CD8-positive, alpha-beta memory T cell (primary cell): ENCODE results near the gene SCGB2B2. TPM values are rescaled to one million over a fixed set of nuclear protein-coding genes. Genes with fewer than 3 reads are reported as not detected.
"Not testable (repeated sequence)": the region's sequence is repeated elsewhere in the genome, so short reads cannot be mapped to it uniquely, and the experiment has no call there.

Experiments
- CTCF ChIA-PET: fragments of 350-600 bp; sonication (Branson Sonifier 250); formaldehyde crosslinking; loops from one replicate; lab custom pipeline; 2021; ENCODE audit warnings: antibody characterized with exemption; lab: Charles Lee
- POLR2A ChIA-PET: fragments of 350-600 bp; sonication (Branson Sonifier 250); formaldehyde crosslinking; loops from one replicate; lab custom pipeline; 2021; ENCODE audit warnings: antibody characterized with exemption; lab: Charles Lee
- DNase-seq, 5 donors: peaks; one replicate each; pipeline versions ENCODE4 v3.0.0 to v3.0.0-alpha.2; 2020 to 2022; ENCODE audit warnings: mixed read lengths in 1 of 5
- H3K27ac ChIP-seq: one replicate; pipeline ENCODE4 v1.7.0; 2013; ENCODE audit warnings: low read depth, mild to moderate bottlenecking, low read length, moderate library complexity
- H3K27me3 ChIP-seq: 2 replicates; pipeline ENCODE4 v1.7.0; 2013; ENCODE audit warnings: low read length, mild to moderate bottlenecking; ENCODE audit not compliant: insufficient read depth, poor library complexity, severe bottlenecking
- H3K36me3 ChIP-seq: 2 replicates; pipeline ENCODE4 v1.7.0; 2013; ENCODE audit warnings: mild to moderate bottlenecking, low read length, moderate library complexity; ENCODE audit not compliant: insufficient read depth
- H3K4me1 ChIP-seq: 2 replicates; pipeline ENCODE4 v1.7.0; 2013; ENCODE audit warnings: mild to moderate bottlenecking, low read length, moderate library complexity; ENCODE audit not compliant: insufficient read depth
- H3K4me3 ChIP-seq: 2 replicates; pipeline ENCODE4 v1.7.0; 2013; ENCODE audit warnings: mild to moderate bottlenecking, low read length
- H3K9me3 ChIP-seq: 2 replicates; pipeline ENCODE4 v1.7.0; 2013; ENCODE audit warnings: mild to moderate bottlenecking, low read length
- H3K27ac Mint-ChIP-seq, 8 donors: one replicate each; pipeline ENCODE4 v1.8.0; 2020 to 2021; ENCODE audit warnings: mixed read lengths in 8 of 8, mild to moderate bottlenecking in 6 of 8, inconsistent platforms in 3 of 8, moderate library complexity in 3 of 8
- H3K27me3 Mint-ChIP-seq, 2 donors: one replicate each; pipeline ENCODE4 v1.8.0; 2020 to 2021; ENCODE audit warnings: mixed read lengths in 2 of 2, mild to moderate bottlenecking in 1 of 2, moderate library complexity in 1 of 2
- H3K36me3 Mint-ChIP-seq, 3 donors: one replicate each; pipeline ENCODE4 v1.8.0; 2020 to 2021; ENCODE audit warnings: mixed read lengths in 3 of 3, inconsistent platforms in 1 of 3, mild to moderate bottlenecking in 1 of 3
- H3K4me1 Mint-ChIP-seq, 3 donors: one replicate each; pipeline ENCODE4 v1.8.0; 2020 to 2021; ENCODE audit warnings: mixed read lengths in 3 of 3, inconsistent platforms in 1 of 3, mild to moderate bottlenecking in 1 of 3
- H3K4me3 Mint-ChIP-seq, 7 donors: one replicate each; pipeline ENCODE4 v1.8.0; 2020 to 2021; ENCODE audit warnings: mixed read lengths in 7 of 7, mild to moderate bottlenecking in 6 of 7, moderate library complexity in 4 of 7, inconsistent platforms in 2 of 7
- H3K9me3 Mint-ChIP-seq, 5 donors: one replicate each; pipeline ENCODE4 v1.8.0; 2020 to 2022; ENCODE audit warnings: mixed read lengths in 5 of 5, mild to moderate bottlenecking in 3 of 5, moderate library complexity in 2 of 5, inconsistent platforms in 1 of 5
- polyA plus RNA-seq: library from polyadenylated mRNA; unstranded; fragments of 300-500 nt; fragmentation: Illumina TruSeq; gene quantifications from one replicate; pipeline ENCODE4 v1.2.3, GENCODE V29; 2021
- total RNA-seq, 2 experiments: library from RNA; stranded (reverse); gene quantifications; one replicate each; pipeline ENCODE4 v1.2.3, GENCODE V29; 2021

The SCGB2B2 gene
- total and polyA plus RNA-seq, 3 experiments from 2014 or later = 0.22 to 0.29 TPM; not detected in 1

DNA sequence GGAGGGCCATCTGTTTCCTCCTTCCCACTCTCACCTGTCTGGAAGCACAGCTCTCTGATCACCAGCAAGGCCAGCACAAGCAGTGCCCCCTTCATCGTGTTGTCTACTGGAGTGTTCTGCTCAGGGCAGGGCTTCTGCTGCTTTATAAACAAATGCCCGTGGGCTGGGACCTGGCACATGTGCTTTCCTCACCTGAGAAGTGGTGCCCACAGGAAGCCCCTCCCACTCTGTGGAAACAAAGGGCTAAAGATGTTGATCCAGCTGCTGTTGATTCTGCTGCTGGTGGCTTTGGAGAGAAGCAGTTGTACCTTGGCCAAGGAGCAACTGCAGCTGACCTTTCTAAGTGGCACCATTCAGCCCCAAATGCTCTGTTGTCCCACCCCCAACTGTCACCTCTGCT is 30.7 kb upstream of the SCGB2B2 start:
- Mint-ChIP-seq H3K27me3 (peaks cover 26 to 55% of the 10 kb centered on the region in 2 donors), H3K9me3 (peaks cover 0 to 25% (median 20%) of the 10 kb centered on the region in 5 donors), H3K27ac (no peak overlapping the region), H3K4me3 (no peak overlapping the region), H3K4me1 (no peaks in the 10 kb centered on the region), H3K36me3 (peaks cover 0 to 15% (median 0%) of the 10 kb centered on the region in 3 donors)
- H3K9me3 ChIP-seq = no peaks in the 10 kb centered on the region
- no peaks in the 10 kb centered on the region for H3K36me3 ChIP-seq
- H3K27ac ChIP-seq = no peak overlapping the region
- H3K4me1 ChIP-seq = no peaks in the 10 kb centered on the region
- ChIA-PET POLR2A (no interaction called here), CTCF (no interaction called here)
- no peak for DNase-seq
- H3K4me3 ChIP-seq = no peak overlapping the region
- no peaks in the 10 kb centered on the region for H3K27me3 ChIP-seq

DNA sequence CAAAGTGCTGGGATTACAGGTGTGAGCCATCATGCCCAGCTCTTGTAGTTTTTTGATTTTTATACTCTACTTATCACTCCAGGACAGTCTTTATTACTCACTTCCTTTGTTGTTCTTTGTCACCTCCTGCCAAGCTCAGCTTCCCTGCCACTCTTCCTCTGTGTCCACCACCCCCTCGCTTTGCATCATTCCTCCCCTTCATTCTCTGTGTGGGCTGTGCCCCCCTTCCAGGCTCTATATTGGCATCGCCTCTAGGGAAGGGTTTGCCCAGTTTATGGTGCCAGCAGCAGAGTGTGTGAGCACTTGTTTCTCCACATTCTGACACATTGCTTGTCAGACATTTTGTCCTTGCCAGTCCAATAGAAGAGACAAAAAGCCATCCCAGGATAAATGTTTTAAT is 15.6 kb upstream of the SCGB2B2 start:
- H3K27me3 ChIP-seq = no peaks in the 10 kb centered on the region
- H3K27ac ChIP-seq = no peak overlapping the region
- Mint-ChIP-seq H3K27ac (no peak overlapping the region), H3K27me3 (peaks cover 16 to 42% of the 10 kb centered on the region in 2 donors), H3K4me3 (no peak overlapping the region), H3K9me3 (peaks cover under 1 to 39% (median 36%) of the 10 kb centered on the region in 5 donors), H3K36me3 (peaks cover 0 to 20% (median 3%) of the 10 kb centered on the region in 3 donors), H3K4me1 (no peaks in the 10 kb centered on the region)
- peaks cover 9% of the 10 kb centered on the region for H3K9me3 ChIP-seq
- no peaks in the 10 kb centered on the region for H3K4me1 ChIP-seq
- no peak overlapping the region for H3K4me3 ChIP-seq
- CTCF ChIA-PET = no interaction called here
- no peak for DNase-seq
- H3K36me3 ChIP-seq = no peaks in the 10 kb centered on the region
- POLR2A ChIA-PET = no interaction called here

DNA sequence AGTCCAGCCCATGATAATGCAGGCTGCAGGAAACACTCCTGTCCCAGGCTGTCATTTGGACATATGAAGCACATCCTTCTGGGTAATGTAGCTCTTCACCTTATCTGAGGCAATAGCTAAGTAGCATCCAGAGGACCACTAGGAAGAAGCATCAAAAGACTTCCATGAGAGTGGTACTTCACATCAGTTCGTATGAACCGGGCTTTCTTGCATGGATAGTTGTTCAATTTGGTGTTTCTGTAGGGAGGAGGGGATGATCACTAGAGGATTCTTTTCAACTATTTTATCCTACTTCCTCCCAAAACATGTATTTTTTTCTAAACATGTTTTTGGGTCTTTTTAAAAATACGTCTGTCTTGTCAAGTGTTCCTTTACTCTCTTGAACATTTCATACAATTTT is 13.4 kb upstream of the SCGB2B2 start:
- Histone ChIP-seq H3K27me3 (no peaks in the 10 kb centered on the region), H3K4me3 (no peak overlapping the region), H3K4me1 (no peaks in the 10 kb centered on the region), H3K36me3 (no peaks in the 10 kb centered on the region), H3K27ac (no peak overlapping the region), H3K9me3 (peaks cover 30% of the 10 kb centered on the region)
- Mint-ChIP-seq H3K9me3 (peaks cover 22 to 60% (median 55%) of the 10 kb centered on the region in 5 donors), H3K4me3 (no peak overlapping the region), H3K27ac (no peak overlapping the region), H3K27me3 (peaks cover 16 to 38% of the 10 kb centered on the region in 2 donors), H3K4me1 (no peaks in the 10 kb centered on the region), H3K36me3 (peaks cover under 1 to 24% (median 1%) of the 10 kb centered on the region in 3 donors)
- CTCF ChIA-PET = no interaction called here
- POLR2A ChIA-PET = no interaction called here
- no peak for DNase-seq

DNA sequence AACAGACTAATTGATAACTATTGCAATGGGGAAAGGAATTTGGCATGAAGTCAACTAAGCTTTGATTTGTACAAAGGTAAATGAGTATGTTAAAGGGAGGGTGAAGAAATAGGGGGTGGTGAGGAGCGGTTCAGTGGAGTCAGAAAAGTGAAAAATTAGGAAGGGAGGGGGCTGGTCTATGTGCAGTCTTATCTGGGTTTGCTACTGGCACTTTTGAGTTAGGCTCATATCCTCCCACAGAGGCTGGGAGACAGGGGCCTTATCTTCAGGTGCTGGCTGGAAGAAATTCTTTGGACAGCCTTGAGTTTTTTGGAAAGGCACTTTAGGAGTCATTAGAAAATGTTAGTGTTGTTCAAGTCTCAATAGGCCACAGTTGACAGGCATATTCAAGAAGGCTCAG is 11.6 kb upstream of the SCGB2B2 start:
- H3K4me1 Mint-ChIP-seq = no peaks in the 10 kb centered on the region
- Histone ChIP-seq H3K27ac (no peak overlapping the region), H3K27me3 (no peaks in the 10 kb centered on the region), H3K9me3 (peaks cover 39% of the 10 kb centered on the region), H3K4me1 (no peaks in the 10 kb centered on the region), H3K36me3 (peaks cover 3% of the 10 kb centered on the region), H3K4me3 (no peak overlapping the region)
- peaks cover 3 to 27% (median 17%) of the 10 kb centered on the region in 3 donors for H3K36me3 Mint-ChIP-seq
- ChIA-PET CTCF (no interaction called here), POLR2A (no interaction called here)
- no peak overlapping the region for H3K4me3 Mint-ChIP-seq
- H3K9me3 Mint-ChIP-seq = peaks cover 32 to 72% (median 66%) of the 10 kb centered on the region in 5 donors
- H3K27me3 Mint-ChIP-seq = peaks cover 13 to 25% of the 10 kb centered on the region in 2 donors
- H3K27ac Mint-ChIP-seq = no peak overlapping the region
- DNase-seq = no peak

DNA sequence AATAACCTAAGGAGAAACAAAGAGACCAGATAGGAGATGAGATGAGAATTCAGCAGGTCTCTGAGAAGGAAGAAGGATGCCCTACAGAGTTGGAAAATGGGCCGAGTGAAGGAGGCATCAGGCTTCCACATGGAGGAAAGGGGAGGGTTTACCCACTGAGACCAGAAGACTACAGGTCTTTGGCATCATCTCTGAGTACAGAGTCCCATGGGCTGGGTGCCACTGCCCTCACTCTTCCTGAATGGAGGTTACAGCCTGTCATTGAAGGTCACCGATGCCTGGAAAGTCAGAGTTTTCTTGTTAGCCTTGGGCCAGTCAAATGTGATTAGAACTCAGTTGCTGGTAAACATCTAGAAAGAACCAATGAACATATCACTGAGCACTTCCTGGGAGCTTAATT is 10.4 kb upstream of the SCGB2B2 start:
- DNase-seq = no peak
- H3K4me1 ChIP-seq = no peaks in the 10 kb centered on the region
- Mint-ChIP-seq H3K36me3 (peaks cover 12 to 36% (median 29%) of the 10 kb centered on the region in 3 donors), H3K27ac (no peak overlapping the region), H3K4me1 (no peaks in the 10 kb centered on the region), H3K9me3 (peaks cover 38 to 81% (median 73%) of the 10 kb centered on the region in 5 donors), H3K27me3 (peaks cover 9 to 12% of the 10 kb centered on the region in 2 donors), H3K4me3 (no peak overlapping the region)
- H3K36me3 ChIP-seq = peaks cover 12% of the 10 kb centered on the region
- no peak overlapping the region for H3K27ac ChIP-seq
- POLR2A ChIA-PET = no interaction called here
- no peaks in the 10 kb centered on the region for H3K27me3 ChIP-seq
- CTCF ChIA-PET = interaction anchor here (1.2 kb wide), 1 partner anchor 9 kb away, joined by 3 read pairs; no protein-coding TSS in a partner anchor
- H3K4me3 ChIP-seq = no peak overlapping the region
- H3K9me3 ChIP-seq = peaks cover 39% of the 10 kb centered on the region

DNA sequence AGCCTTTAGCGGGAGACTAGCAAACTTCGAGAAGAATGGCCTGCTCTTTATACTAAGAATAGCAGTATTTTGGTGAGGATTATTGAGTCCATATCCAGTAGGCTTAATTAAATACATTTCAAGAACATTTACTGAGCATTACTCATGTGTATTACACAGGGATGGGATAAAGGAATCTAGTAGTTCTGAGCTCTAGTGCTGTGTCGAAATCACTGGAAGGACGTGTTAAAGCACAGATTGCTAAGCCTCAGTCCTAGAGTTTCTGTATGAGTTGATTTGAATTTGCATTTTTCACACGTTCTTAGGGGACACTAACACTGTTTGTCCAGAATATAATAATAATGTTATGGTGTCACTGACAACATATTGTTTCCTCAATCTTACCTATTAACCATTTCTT is 9.5 kb upstream of the SCGB2B2 start:
- Histone ChIP-seq H3K4me1 (no peaks in the 10 kb centered on the region), H3K9me3 (peaks cover 40% of the 10 kb centered on the region), H3K27me3 (no peaks in the 10 kb centered on the region), H3K36me3 (peaks cover 20% of the 10 kb centered on the region), H3K4me3 (no peak overlapping the region), H3K27ac (no peak overlapping the region)
- Mint-ChIP-seq H3K27me3 (peaks cover 4 to 8% of the 10 kb centered on the region in 2 donors), H3K27ac (no peak overlapping the region), H3K4me1 (no peaks in the 10 kb centered on the region), H3K36me3 (peaks cover 17 to 45% (median 38%) of the 10 kb centered on the region in 3 donors), H3K9me3 (peaks cover 44 to 88% (median 81%) of the 10 kb centered on the region in 5 donors), H3K4me3 (no peak overlapping the region)
- POLR2A ChIA-PET = interaction anchor here (0.8 kb wide), 1 partner anchor 1452 kb away, joined by 4 read pairs; no protein-coding TSS in a partner anchor
- DNase-seq = no peak
- CTCF ChIA-PET = interaction anchor here (1.2 kb wide), 1 partner anchor 8 kb away, joined by 3 read pairs; no protein-coding TSS in a partner anchor

DNA sequence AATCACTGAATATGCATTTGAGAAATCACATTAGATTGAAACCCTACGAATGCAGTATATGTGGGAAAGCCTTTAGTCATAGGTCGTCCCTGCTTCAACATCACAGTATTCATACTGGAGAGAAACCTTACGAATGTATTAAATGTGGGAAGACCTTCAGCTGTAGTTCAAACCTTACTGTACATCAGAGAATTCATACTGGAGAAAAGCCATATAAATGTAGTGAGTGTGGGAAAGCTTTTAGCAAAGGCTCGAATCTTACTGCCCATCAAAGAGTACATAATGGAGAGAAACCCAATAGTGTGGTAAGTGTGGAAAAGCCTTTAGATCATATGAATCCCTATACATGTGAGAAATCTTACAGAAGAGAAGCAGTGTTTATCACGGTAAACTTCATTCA is 8.3 kb upstream of the SCGB2B2 start:
- H3K27me3 ChIP-seq, H3K4me1 ChIP-seq, H3K27ac Mint-ChIP-seq, H3K27me3 Mint-ChIP-seq, POLR2A ChIA-PET, H3K4me1 Mint-ChIP-seq, DNase-seq, CTCF ChIA-PET, H3K27ac ChIP-seq, H3K4me3 Mint-ChIP-seq: not testable (repeated sequence)
- peaks cover 22 to 56% (median 49%) of the 10 kb centered on the region in 3 donors for H3K36me3 Mint-ChIP-seq
- Histone ChIP-seq H3K4me3 (peak overlapping the region; percentile 8), H3K36me3 (peaks cover 24% of the 10 kb centered on the region), H3K9me3 (peaks cover 42% of the 10 kb centered on the region)
- peaks cover 51 to 88% (median 85%) of the 10 kb centered on the region in 5 donors for H3K9me3 Mint-ChIP-seq

DNA sequence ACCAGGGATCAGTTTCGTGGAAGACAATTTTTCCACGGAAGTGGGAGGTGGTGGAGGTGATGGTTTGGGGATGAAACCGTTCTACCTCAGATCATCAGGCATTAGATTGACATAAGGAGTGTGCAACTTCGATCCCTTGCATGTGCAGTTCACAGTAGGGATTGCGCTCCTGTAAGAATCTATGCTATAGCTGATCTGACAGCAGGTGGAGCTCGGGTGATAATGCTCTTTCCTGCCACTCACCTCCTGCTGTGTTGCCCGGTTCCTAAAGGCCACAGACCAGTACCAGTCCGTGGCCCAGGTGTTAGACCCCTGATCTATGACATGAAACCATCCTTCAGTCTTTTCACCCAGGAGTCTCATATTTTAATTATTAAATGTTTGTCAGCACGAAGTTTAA is 4.5 kb upstream of the SCGB2B2 start:
- peaks cover 26 to 39% (median 35%) of the 10 kb centered on the region in 3 donors for H3K4me1 Mint-ChIP-seq
- H3K4me3 Mint-ChIP-seq = no peak overlapping the region
- H3K4me1 ChIP-seq = peaks cover 15% of the 10 kb centered on the region
- H3K27ac Mint-ChIP-seq = no peak overlapping the region
- peaks cover 33 to 80% (median 59%) of the 10 kb centered on the region in 3 donors for H3K36me3 Mint-ChIP-seq
- H3K9me3 ChIP-seq = peaks cover 22% of the 10 kb centered on the region
- no peak overlapping the region for H3K4me3 ChIP-seq
- ChIA-PET CTCF (no interaction called here), POLR2A (no interaction called here)
- no peak for DNase-seq
- H3K27me3 ChIP-seq = no peaks in the 10 kb centered on the region
- peaks cover 40 to 70% (median 62%) of the 10 kb centered on the region in 5 donors for H3K9me3 Mint-ChIP-seq
- H3K27ac ChIP-seq = no peak overlapping the region
- peaks cover 35% of the 10 kb centered on the region for H3K36me3 ChIP-seq
- peaks cover under 1 to 8% of the 10 kb centered on the region in 2 donors for H3K27me3 Mint-ChIP-seq
